ENCODE results near the gene FAM222A.

The FAM222A gene

GRCh38 chr12:109775172-109775881 lies 61.7 kb downstream of the FAM222A start:
- Histone ChIP-seq H3K27me3 (ENCODE audit: insufficient read depth, insufficient read length) (no peaks in the 10 kb centered on the region), H3K36me3 (ENCODE audit: insufficient read depth, insufficient read length, low read length) (no peaks in the 10 kb centered on the region), H3K4me1 (ENCODE audit: insufficient read depth, insufficient read length) (peaks cover 10% of the 10 kb centered on the region), H3K9ac (ENCODE audit: insufficient read length, low read depth) (no peak overlapping the region), H3K4me3 (ENCODE audit: insufficient read length, low read depth) (no peak overlapping the region), H3K9me3 (ENCODE audit: insufficient read depth, low read length) (no peaks in the 10 kb centered on the region)
- DNase-seq (ENCODE audit: low read depth, low spot score) = peak; percentile 48
- TF ChIP-seq YY1 (IDR thresholded peaks at IDR 0.05; ENCODE audit: insufficient read depth, insufficient read length) (no peak), ZNF274 (IDR thresholded peaks at IDR 0.05; ENCODE audit: low read depth, low read length) (no peak), SUZ12 (IDR thresholded peaks at IDR 0.05; ENCODE audit: extremely low read depth, insufficient read depth, insufficient read length) (no peak)

GRCh38 chr12:109776624-109777023 lies 63.0 kb downstream of the FAM222A start:
- no peak for DNase-seq (ENCODE audit: low read depth, low spot score)
- no peaks in the 10 kb centered on the region for H3K9me3 ChIP-seq (ENCODE audit: insufficient read depth, low read length)
- peaks cover 10% of the 10 kb centered on the region for H3K4me1 ChIP-seq (ENCODE audit: insufficient read depth, insufficient read length)
- no peaks in the 10 kb centered on the region for H3K36me3 ChIP-seq (ENCODE audit: insufficient read depth, insufficient read length, low read length)
- no peak overlapping the region for H3K4me3 ChIP-seq (ENCODE audit: insufficient read length, low read depth)
- H3K27me3 ChIP-seq (ENCODE audit: insufficient read depth, insufficient read length) = no peaks in the 10 kb centered on the region
- TF ChIP-seq YY1 (IDR thresholded peaks at IDR 0.05; ENCODE audit: insufficient read depth, insufficient read length) (no peak), ZNF274 (IDR thresholded peaks at IDR 0.05; ENCODE audit: low read depth, low read length) (no peak), SUZ12 (IDR thresholded peaks at IDR 0.05; ENCODE audit: extremely low read depth, insufficient read depth, insufficient read length) (no peak)
- no peak overlapping the region for H3K9ac ChIP-seq (ENCODE audit: insufficient read length, low read depth)

- H3K36me3 ChIP-seq (ENCODE audit: insufficient read depth, insufficient read length, low read length) = no peaks in the 10 kb centered on the region
- H3K9me3 ChIP-seq (ENCODE audit: insufficient read depth, low read length) = peaks cover 4% of the 10 kb centered on the region; the same call in 1 of the 2 replicates
- no peak overlapping the region for H3K4me3 ChIP-seq (ENCODE audit: insufficient read length, low read depth)
- TF ChIP-seq YY1 (IDR thresholded peaks at IDR 0.05; ENCODE audit: insufficient read depth, insufficient read length) = no peak
- no peak for TF ChIP-seq ZNF274 (IDR thresholded peaks at IDR 0.05; ENCODE audit: low read depth, low read length)
- TF ChIP-seq SUZ12 (IDR thresholded peaks at IDR 0.05; ENCODE audit: extremely low read depth, insufficient read depth, insufficient read length) = no peak
- no peak overlapping the region for H3K9ac ChIP-seq (ENCODE audit: insufficient read length, low read depth)
- H3K27me3 ChIP-seq (ENCODE audit: insufficient read depth, insufficient read length) = no peaks in the 10 kb centered on the region
- peaks cover 4% of the 10 kb centered on the region for H3K4me1 ChIP-seq (ENCODE audit: insufficient read depth, insufficient read length)
- no peak for DNase-seq (ENCODE audit: low read depth, low spot score)
These were observed 63.9 kb downstream of the FAM222A start for GRCh38 chr12:109777544-109777943.

- Histone ChIP-seq H3K9me3 (ENCODE audit: insufficient read depth, low read length) (peaks cover 4% of the 10 kb centered on the region; the same call in 1 of the 2 replicates), H3K36me3 (ENCODE audit: insufficient read depth, insufficient read length, low read length) (peaks cover 8% of the 10 kb centered on the region), H3K27me3 (ENCODE audit: insufficient read depth, insufficient read length) (no peaks in the 10 kb centered on the region), H3K4me3 (ENCODE audit: insufficient read length, low read depth) (no peak overlapping the region), H3K9ac (ENCODE audit: insufficient read length, low read depth) (no peak overlapping the region), H3K4me1 (ENCODE audit: insufficient read depth, insufficient read length) (peaks cover under 1% of the 10 kb centered on the region)
- TF ChIP-seq ZNF274 (IDR thresholded peaks at IDR 0.05; ENCODE audit: low read depth, low read length) (no peak), SUZ12 (IDR thresholded peaks at IDR 0.05; ENCODE audit: extremely low read depth, insufficient read depth, insufficient read length) (no peak), YY1 (IDR thresholded peaks at IDR 0.05; ENCODE audit: insufficient read depth, insufficient read length) (no peak)
- no peak for DNase-seq (ENCODE audit: low read depth, low spot score)
These were observed 65.1 kb downstream of the FAM222A start for GRCh38 chr12:109778684-109779083.

GRCh38 chr12:109779382-109779781 lies 65.8 kb downstream of the FAM222A start:
- no peak for DNase-seq (ENCODE audit: low read depth, low spot score)
- peaks cover 4% of the 10 kb centered on the region; the same call in 1 of the 2 replicates for H3K9me3 ChIP-seq (ENCODE audit: insufficient read depth, low read length)
- peaks cover 2% of the 10 kb centered on the region for H3K4me1 ChIP-seq (ENCODE audit: insufficient read depth, insufficient read length)
- no peak overlapping the region for H3K9ac ChIP-seq (ENCODE audit: insufficient read length, low read depth)
- H3K4me3 ChIP-seq (ENCODE audit: insufficient read length, low read depth) = no peak overlapping the region
- no peaks in the 10 kb centered on the region for H3K27me3 ChIP-seq (ENCODE audit: insufficient read depth, insufficient read length)
- TF ChIP-seq ZNF274 (IDR thresholded peaks at IDR 0.05; ENCODE audit: low read depth, low read length) = no peak
- TF ChIP-seq SUZ12 (IDR thresholded peaks at IDR 0.05; ENCODE audit: extremely low read depth, insufficient read depth, insufficient read length) = no peak
- no peak for TF ChIP-seq YY1 (IDR thresholded peaks at IDR 0.05; ENCODE audit: insufficient read depth, insufficient read length)
- peaks cover 14% of the 10 kb centered on the region for H3K36me3 ChIP-seq (ENCODE audit: insufficient read depth, insufficient read length, low read length)

- TF ChIP-seq YY1 (IDR thresholded peaks at IDR 0.05; ENCODE audit: insufficient read depth, insufficient read length) (no peak), SUZ12 (IDR thresholded peaks at IDR 0.05; ENCODE audit: extremely low read depth, insufficient read depth, insufficient read length) (no peak), ZNF274 (IDR thresholded peaks at IDR 0.05; ENCODE audit: low read depth, low read length) (no peak)
These were observed 68.2 kb downstream of the FAM222A start for GRCh38 chr12:109781668-109782325.

GRCh38 chr12:109782326-109782703 lies 68.7 kb downstream of the FAM222A start:
- TF ChIP-seq YY1 (IDR thresholded peaks at IDR 0.05; ENCODE audit: insufficient read depth, insufficient read length) = no peak
- H3K9me3 ChIP-seq (ENCODE audit: insufficient read depth, low read length) = peaks cover 4% of the 10 kb centered on the region; the same call in 1 of the 2 replicates
- H3K4me1 ChIP-seq (ENCODE audit: insufficient read depth, insufficient read length) = peaks cover 2% of the 10 kb centered on the region
- no peaks in the 10 kb centered on the region for H3K27me3 ChIP-seq (ENCODE audit: insufficient read depth, insufficient read length)
- H3K4me3 ChIP-seq (ENCODE audit: insufficient read length, low read depth) = no peak overlapping the region
- H3K36me3 ChIP-seq (ENCODE audit: insufficient read depth, insufficient read length, low read length) = peaks cover 25% of the 10 kb centered on the region
- no peak overlapping the region for H3K9ac ChIP-seq (ENCODE audit: insufficient read length, low read depth)
- DNase-seq (ENCODE audit: low read depth, low spot score) = no peak

More at GRCh38 chr12:109781668-109782325, 68.2 kb downstream of the FAM222A start:
- Histone ChIP-seq H3K9ac (ENCODE audit: insufficient read length, low read depth) (no peak overlapping the region), H3K4me3 (ENCODE audit: insufficient read length, low read depth) (no peak overlapping the region), H3K4me1 (ENCODE audit: insufficient read depth, insufficient read length) (peaks cover 2% of the 10 kb centered on the region), H3K9me3 (ENCODE audit: insufficient read depth, low read length) (peaks cover 4% of the 10 kb centered on the region; the same call in 1 of the 2 replicates), H3K27me3 (ENCODE audit: insufficient read depth, insufficient read length) (no peaks in the 10 kb centered on the region), H3K36me3 (ENCODE audit: insufficient read depth, insufficient read length, low read length) (peaks cover 23% of the 10 kb centered on the region)
- DNase-seq (ENCODE audit: low read depth, low spot score) = no peak

Data from NT2/D1 (cell line).